ENCODE measurements around the gene ZMYM4. TPM values are rescaled to one million over a fixed set of nuclear protein-coding genes. Genes with fewer than 3 reads are reported as not detected.

ZMYM4 gene
- total RNA-seq, 1 donor from 2014 or later = 32.6 TPM

- peaks cover 20% of the 10 kb centered on the region for H3K9me3 ChIP-seq (replicated peaks)
- peaks cover 20% of the 10 kb centered on the region for H3K36me3 ChIP-seq
- no peak overlapping the region for H3K4me3 ChIP-seq
- no peak for TF ChIP-seq CTCF (IDR thresholded peaks at IDR 0.05; ENCODE audit: borderline replicate concordance)
- H3K4me1 ChIP-seq = peaks cover 13% of the 10 kb centered on the region
- H3K27me3 ChIP-seq (ENCODE audit: low read depth) = no peaks in the 10 kb centered on the region
- H3K27ac ChIP-seq (replicated peaks) = no peak overlapping the region
- intact Hi-C loops (cut with micrococcal nuclease) = no loop called here
- no peak for DNase-seq
Observed at GRCh38 chr1:35278886-35279554, 10.5 kb downstream of the ZMYM4 start.

- DNase-seq = no peak
- Histone ChIP-seq H3K9me3 (replicated peaks) (peaks cover 24% of the 10 kb centered on the region), H3K4me3 (no peak overlapping the region), H3K4me1 (peaks cover 13% of the 10 kb centered on the region), H3K27ac (replicated peaks) (no peak overlapping the region), H3K27me3 (ENCODE audit: low read depth) (no peaks in the 10 kb centered on the region), H3K36me3 (peaks cover 20% of the 10 kb centered on the region)
- intact Hi-C loops (cut with micrococcal nuclease) = no loop called here
- TF ChIP-seq CTCF (IDR thresholded peaks at IDR 0.05; ENCODE audit: borderline replicate concordance) = no peak
Observed at GRCh38 chr1:35279555-35279904, 11.0 kb downstream of the ZMYM4 start.

GRCh38 chr1:35280006-35280405 lies 11.5 kb downstream of the ZMYM4 start:
- intact Hi-C loops (cut with micrococcal nuclease) = no loop called here

GRCh38 chr1:35281565-35281964 lies 13.1 kb downstream of the ZMYM4 start:
- intact Hi-C loops (cut with micrococcal nuclease) = no loop called here
- no peak overlapping the region for H3K4me3 ChIP-seq

More at GRCh38 chr1:35280006-35280405, 11.5 kb downstream of the ZMYM4 start:
- peaks cover 25% of the 10 kb centered on the region for H3K9me3 ChIP-seq (replicated peaks)
- no peak overlapping the region for H3K4me3 ChIP-seq
- no peak for TF ChIP-seq CTCF (IDR thresholded peaks at IDR 0.05; ENCODE audit: borderline replicate concordance)
- H3K27ac ChIP-seq (replicated peaks) = no peak overlapping the region
- no peaks in the 10 kb centered on the region for H3K27me3 ChIP-seq (ENCODE audit: low read depth)
- no peak for DNase-seq
- H3K36me3 ChIP-seq = peaks cover 20% of the 10 kb centered on the region
- H3K4me1 ChIP-seq = peaks cover 13% of the 10 kb centered on the region

GRCh38 chr1:35282172-35282571 lies 13.7 kb downstream of the ZMYM4 start:
- intact Hi-C loops (cut with micrococcal nuclease) = no loop called here
- no peak for TF ChIP-seq CTCF (IDR thresholded peaks at IDR 0.05; ENCODE audit: borderline replicate concordance)
- H3K9me3 ChIP-seq (replicated peaks) = peaks cover 25% of the 10 kb centered on the region

More at GRCh38 chr1:35281565-35281964, 13.1 kb downstream of the ZMYM4 start:
- Histone ChIP-seq H3K4me1 (peaks cover 5% of the 10 kb centered on the region), H3K27ac (replicated peaks) (no peak overlapping the region), H3K27me3 (ENCODE audit: low read depth) (no peaks in the 10 kb centered on the region), H3K9me3 (replicated peaks) (peaks cover 25% of the 10 kb centered on the region), H3K36me3 (peaks cover 20% of the 10 kb centered on the region)
- no peak for TF ChIP-seq CTCF (IDR thresholded peaks at IDR 0.05; ENCODE audit: borderline replicate concordance)
- DNase-seq = no peak

More at GRCh38 chr1:35282172-35282571, 13.7 kb downstream of the ZMYM4 start:
- Histone ChIP-seq H3K4me1 (peaks cover 5% of the 10 kb centered on the region), H3K36me3 (peaks cover 20% of the 10 kb centered on the region), H3K27me3 (ENCODE audit: low read depth) (no peaks in the 10 kb centered on the region), H3K27ac (replicated peaks) (no peak overlapping the region), H3K4me3 (no peak overlapping the region)
- DNase-seq = no peak

Measured in left ventricle myocardium inferior (tissue), 1 donor.